DMS 273 treated with DMSO at 0.1 percent for 48 hours (cell line): ENCODE results near the gene VIP.

Experiments
- DNase-seq: peaks from one replicate; lab custom pipeline; 2025; lab: John Stamatoyannopoulos, UW

Gene VIP

DNA sequence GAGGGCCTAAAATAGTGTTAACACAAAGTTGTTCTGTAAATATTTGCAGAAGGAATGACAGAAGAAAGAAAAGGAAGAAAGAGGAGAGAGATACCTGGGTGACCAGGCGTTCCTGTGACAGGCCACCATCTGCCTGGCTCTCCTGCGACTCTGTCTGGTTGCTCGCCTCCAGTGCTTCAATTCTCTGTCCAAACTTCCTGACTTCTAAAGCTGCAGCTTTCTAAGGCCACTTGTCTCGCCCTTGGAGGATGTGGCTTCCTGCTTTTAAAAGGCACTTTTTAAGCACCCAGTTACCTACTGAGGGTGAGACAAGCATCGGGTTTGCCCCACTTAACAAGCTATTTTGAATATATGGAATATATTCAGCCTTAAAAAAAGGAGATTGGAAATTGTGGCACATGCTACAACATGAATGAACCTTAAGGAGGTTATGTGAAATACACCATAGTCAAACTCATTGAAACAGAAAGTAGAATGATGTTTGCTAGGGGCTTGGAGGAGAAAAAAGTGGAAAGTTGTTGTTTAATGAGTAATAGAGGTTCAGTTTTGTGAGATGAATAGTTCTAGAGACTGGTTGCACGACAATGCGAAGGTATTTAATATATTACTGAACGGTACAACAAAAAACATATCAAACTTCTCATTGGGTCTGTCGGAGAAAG is 32.8 kb downstream of the VIP start:
- no peak for DNase-seq

DNA sequence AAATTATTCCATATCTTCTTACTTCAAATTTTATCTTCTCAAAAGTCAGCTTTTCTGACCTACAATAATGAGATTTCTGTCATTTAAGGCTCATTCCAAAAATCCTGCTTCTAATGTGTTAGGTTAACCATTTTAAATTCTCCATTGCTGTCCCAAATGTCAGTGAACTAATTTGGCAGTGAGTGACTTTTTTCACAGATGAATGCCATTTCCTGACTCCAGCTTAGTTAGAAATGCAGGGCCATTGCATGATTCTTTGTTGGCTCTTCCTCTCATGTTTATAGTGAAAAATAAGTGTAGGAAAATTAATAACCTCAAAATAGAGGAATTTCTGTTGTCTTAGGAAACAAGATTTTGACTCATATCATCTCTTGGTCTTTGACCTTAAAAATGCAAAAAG is 44.1 kb downstream of the VIP start:
- no peak for DNase-seq

DNA sequence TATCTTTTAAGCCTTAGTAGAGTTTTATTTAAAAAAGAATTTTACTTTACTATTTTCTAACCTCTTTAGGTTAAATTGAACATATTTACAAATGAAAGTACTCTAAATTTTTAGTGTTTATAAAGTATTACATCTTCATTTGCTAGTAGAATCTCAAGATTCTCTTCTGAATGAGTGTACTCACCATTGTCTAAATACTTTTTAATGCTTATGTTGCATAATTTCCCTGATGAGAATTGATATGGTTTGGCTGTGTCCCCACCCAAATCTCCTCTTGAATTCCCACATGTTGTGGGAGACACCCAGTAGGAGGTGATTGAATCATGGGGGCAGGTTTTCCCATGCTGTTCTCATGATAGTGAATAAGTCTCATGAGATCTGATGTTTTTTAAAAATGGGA is 53.6 kb downstream of the VIP start:
- DNase-seq: no peak
